ENCODE results near the gene XPA. TPM values are rescaled to one million over a fixed set of nuclear protein-coding genes. Genes with fewer than 3 reads are reported as not detected.

The XPA gene
- total and polyA plus RNA-seq, 2 of the 8 experiments (the other 6 are each of a cell fraction or from before 2014, with no cell fraction given): 0.24 to 2.6 TPM

DNA sequence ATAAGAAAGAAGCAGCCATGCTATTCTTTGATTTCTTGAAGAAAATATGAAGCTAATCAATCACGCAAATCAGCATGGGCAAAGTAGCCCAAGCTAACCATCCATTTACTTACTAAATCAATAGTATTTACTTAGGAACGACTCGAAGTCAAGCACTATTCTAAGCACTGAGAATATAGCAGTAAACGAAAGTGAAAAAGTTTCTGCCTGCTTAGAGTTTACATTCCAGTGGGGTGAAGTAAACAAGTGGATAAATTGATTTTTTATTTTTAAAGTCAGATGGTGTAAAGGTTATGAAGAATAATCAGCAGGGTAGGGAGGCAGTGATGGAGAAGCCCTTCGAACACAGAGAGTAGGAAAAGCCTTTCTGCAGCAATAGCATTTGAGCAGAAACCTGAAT is 69.5 kb downstream of the XPA start:
- H3K18ac ChIP-seq (ENCODE audit: extremely low read depth, low read length): no peak overlapping the region
- no peak overlapping the region for H4K91ac ChIP-seq (replicated peaks; ENCODE audit: insufficient read length, low read length)
- no peak overlapping the region for H2AFZ ChIP-seq (ENCODE audit: low read length)
- peaks cover 0 to 7% of the 10 kb centered on the region in 2 experiments; a peak in 1 of 4 replicates for H3K9me3 ChIP-seq (ENCODE audit: insufficient read depth in 2 of 2, low read depth in 1 of 2, low read length in 1 of 2)
- H2BK5ac ChIP-seq (ENCODE audit: low read depth, low read length): no peak overlapping the region
- no peak for TF ChIP-seq TBP (IDR thresholded peaks at IDR 0.05; ENCODE audit: low read depth, low read length)
- H3K56ac ChIP-seq (replicated peaks; ENCODE audit: insufficient read length, low read depth, low read length): no peak overlapping the region
- no peak overlapping the region for H2BK12ac ChIP-seq (ENCODE audit: low read depth, low read length)
- FAIRE-seq (no peak), DNase-seq (ENCODE audit: low read depth in 1 of 2, low spot score in 2 of 2) (no peak)
- H2AK5ac ChIP-seq (ENCODE audit: low read depth, low read length): no peak overlapping the region
- no peak overlapping the region for H3K4me3 ChIP-seq (ENCODE audit: extremely low read depth in 1 of 4, insufficient read depth in 2 of 4, low read depth in 3 of 4, low read length in 4 of 4)
- H3K4me2 ChIP-seq (ENCODE audit: insufficient read depth in 1 of 2, low read depth in 2 of 2, low read length in 2 of 2): no peak overlapping the region
- H3K23ac ChIP-seq (ENCODE audit: insufficient read length): no peak overlapping the region
- H3K27me3 ChIP-seq (replicated peaks in 1 of 4; ENCODE audit: control insufficient read depth in 3 of 4, extremely low read depth in 1 of 4, insufficient read depth in 3 of 4, low read length in 3 of 4): no peaks in the 10 kb centered on the region
- peaks cover 8% of the 10 kb centered on the region; the same call in 1 of the 2 replicates for H3K79me1 ChIP-seq (ENCODE audit: low read depth, low read length)
- peaks cover 9 to 54% of the 10 kb centered on the region in 2 experiments for H3K79me2 ChIP-seq (ENCODE audit: control insufficient read depth in 1 of 2, insufficient read depth in 2 of 2, low read length in 2 of 2)
- H2BK20ac ChIP-seq (ENCODE audit: low read length): no peak overlapping the region
- H3K14ac ChIP-seq (ENCODE audit: insufficient read length): no peak overlapping the region
- H2BK120ac ChIP-seq (replicated peaks; ENCODE audit: low read depth, low read length): no peak overlapping the region
- no peak overlapping the region for H2BK15ac ChIP-seq (ENCODE audit: low read length)
- 94% methylated on average over 5 of the region's 5 CpGs; no CpG with 5 or more reads in 1 of the 2 experiments for WGBS, 2 experiments (ENCODE audit: extremely low coverage in 1 of 2, insufficient coverage in 1 of 2, insufficient read length in 1 of 2, insufficient replicate concordance in 2 of 2, low coverage in 1 of 2, low lambda C conversion rate in 2 of 2, missing lambda C conversion rate in 1 of 2)
- CTCF ChIA-PET (ENCODE audit: partially characterized antibody): interaction anchor here (0.8 to 4.0 kb wide), 4 partner anchors 12 to 159 kb away, joined by 3 to 28 read pairs (median 4); no protein-coding TSS in a partner anchor
- no peak overlapping the region for H4K5ac ChIP-seq (ENCODE audit: insufficient read length, low read depth, low read length)
- no peak overlapping the region; a peak in 1 of 7 replicates for H3K9ac ChIP-seq (replicated peaks in 1 of 4; ENCODE audit: extremely low read depth in 1 of 4, low read depth in 3 of 4, low read length in 3 of 4)
- H4K20me1 ChIP-seq (replicated peaks in 1 of 2; ENCODE audit: control insufficient read depth in 1 of 2, insufficient read depth in 2 of 2, low read length in 2 of 2): peaks cover 3 to 5% of the 10 kb centered on the region in 2 experiments
- H4K8ac ChIP-seq (ENCODE audit: extremely low read depth, insufficient read depth, low read length): no peak overlapping the region
- H3K36me3 ChIP-seq (ENCODE audit: control insufficient read depth in 2 of 4, insufficient read depth in 4 of 4, low read length in 3 of 4): peaks cover 0 to 35% (median 19%) of the 10 kb centered on the region in 4 experiments; a peak in 7 of 8 replicates
- H3K4ac ChIP-seq (replicated peaks; ENCODE audit: insufficient read length, low read depth, low read length): no peak overlapping the region
- no peak overlapping the region for H3K27ac ChIP-seq (ENCODE audit: low read depth, low read length)
- POLR2A ChIA-PET (ENCODE audit: partially characterized antibody): interaction anchor here (2.2 kb wide), 1 partner anchor 8 kb away, joined by 6 read pairs; no protein-coding TSS in a partner anchor
- H3K23me2 ChIP-seq (ENCODE audit: low read depth, low read length): no peaks in the 10 kb centered on the region
- peaks cover 0 to 11% (median 4%) of the 10 kb centered on the region in 4 experiments; a peak in 3 of 7 replicates for H3K4me1 ChIP-seq (replicated peaks in 1 of 4; ENCODE audit: control insufficient read depth in 3 of 4, insufficient read depth in 4 of 4, low read length in 3 of 4)
